ENCODE measurements around the gene C10orf71.

The C10orf71 gene

GRCh38 chr10:49280001-49280408, 19.0 kb upstream of the C10orf71 start:
- no peak for TF ChIP-seq CTCF (IDR thresholded peaks at IDR 0.05; ENCODE audit: extremely low read depth, missing control alignments)

GRCh38 chr10:49281461-49281860, 17.5 kb upstream of the C10orf71 start:
- no peak for DNase-seq (ENCODE audit: low spot score)
- TF ChIP-seq CTCF (IDR thresholded peaks at IDR 0.05; ENCODE audit: extremely low read depth, missing control alignments): peak; percentile 16

More at GRCh38 chr10:49280001-49280408, 19.0 kb upstream of the C10orf71 start:
- DNase-seq (ENCODE audit: low spot score): no peak

- TF ChIP-seq CTCF (IDR thresholded peaks at IDR 0.05; ENCODE audit: extremely low read depth, missing control alignments): no peak
- no peak for DNase-seq (ENCODE audit: low spot score)
Observed at GRCh38 chr10:49282306-49282705, 16.7 kb upstream of the C10orf71 start.

GRCh38 chr10:49282879-49283341, 16.1 kb upstream of the C10orf71 start:
- no peak for TF ChIP-seq CTCF (IDR thresholded peaks at IDR 0.05; ENCODE audit: extremely low read depth, missing control alignments)
- DNase-seq (ENCODE audit: low spot score): no peak

GRCh38 chr10:49283491-49283890, 15.5 kb upstream of the C10orf71 start:
- TF ChIP-seq CTCF (IDR thresholded peaks at IDR 0.05; ENCODE audit: extremely low read depth, missing control alignments): no peak
- no peak for DNase-seq (ENCODE audit: low spot score)

GRCh38 chr10:49284356-49284755, 14.6 kb upstream of the C10orf71 start:
- TF ChIP-seq CTCF (IDR thresholded peaks at IDR 0.05; ENCODE audit: extremely low read depth, missing control alignments): no peak

GRCh38 chr10:49285232-49285631, 13.7 kb upstream of the C10orf71 start:
- no peak for TF ChIP-seq CTCF (IDR thresholded peaks at IDR 0.05; ENCODE audit: extremely low read depth, missing control alignments)
- no peak for DNase-seq (ENCODE audit: low spot score)

More at GRCh38 chr10:49284356-49284755, 14.6 kb upstream of the C10orf71 start:
- no peak for DNase-seq (ENCODE audit: low spot score)
